ENCODE results near the gene ADNP2.

The ADNP2 gene

DNA sequence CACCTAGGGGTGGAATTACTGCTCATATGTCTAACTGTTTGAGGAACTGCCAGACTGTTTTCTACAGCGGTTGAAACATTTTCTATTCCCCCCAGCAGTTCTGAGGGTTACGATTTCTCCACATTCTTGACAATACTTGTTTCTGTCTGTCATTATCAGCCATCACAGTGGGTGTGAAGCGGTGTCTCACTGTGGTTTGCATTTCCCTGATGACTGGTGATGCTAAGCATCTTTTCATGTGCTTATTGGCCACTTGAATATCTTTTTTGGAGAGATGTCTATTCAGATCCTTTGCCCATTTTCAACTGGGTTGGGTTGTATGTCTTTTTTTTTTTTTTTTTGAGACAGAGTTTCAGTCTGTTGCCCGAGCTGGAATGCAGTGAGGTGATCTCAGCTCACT lies 63.0 kb downstream of the ADNP2 start:
- no peak for DNase-seq

DNA sequence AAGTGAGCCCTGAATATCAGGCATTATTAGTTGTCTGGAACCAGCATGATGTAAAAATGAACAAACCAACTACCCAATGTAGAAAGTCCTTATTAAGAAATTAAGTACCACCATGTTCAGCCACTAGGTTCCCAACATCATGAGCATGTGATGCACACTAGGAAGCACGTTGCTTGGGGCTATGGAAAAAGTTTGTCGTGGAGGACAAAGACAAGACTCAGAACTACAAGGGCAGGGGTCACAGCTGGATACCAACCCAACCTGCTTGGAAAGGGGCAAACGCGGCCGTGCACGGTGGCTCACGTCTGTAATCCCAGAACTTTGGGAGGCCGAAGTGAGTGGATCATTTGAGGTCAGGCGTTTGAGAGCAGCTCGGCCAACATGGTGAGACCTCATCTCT lies 64.0 kb downstream of the ADNP2 start:
- DNase-seq, result no peak

DNA sequence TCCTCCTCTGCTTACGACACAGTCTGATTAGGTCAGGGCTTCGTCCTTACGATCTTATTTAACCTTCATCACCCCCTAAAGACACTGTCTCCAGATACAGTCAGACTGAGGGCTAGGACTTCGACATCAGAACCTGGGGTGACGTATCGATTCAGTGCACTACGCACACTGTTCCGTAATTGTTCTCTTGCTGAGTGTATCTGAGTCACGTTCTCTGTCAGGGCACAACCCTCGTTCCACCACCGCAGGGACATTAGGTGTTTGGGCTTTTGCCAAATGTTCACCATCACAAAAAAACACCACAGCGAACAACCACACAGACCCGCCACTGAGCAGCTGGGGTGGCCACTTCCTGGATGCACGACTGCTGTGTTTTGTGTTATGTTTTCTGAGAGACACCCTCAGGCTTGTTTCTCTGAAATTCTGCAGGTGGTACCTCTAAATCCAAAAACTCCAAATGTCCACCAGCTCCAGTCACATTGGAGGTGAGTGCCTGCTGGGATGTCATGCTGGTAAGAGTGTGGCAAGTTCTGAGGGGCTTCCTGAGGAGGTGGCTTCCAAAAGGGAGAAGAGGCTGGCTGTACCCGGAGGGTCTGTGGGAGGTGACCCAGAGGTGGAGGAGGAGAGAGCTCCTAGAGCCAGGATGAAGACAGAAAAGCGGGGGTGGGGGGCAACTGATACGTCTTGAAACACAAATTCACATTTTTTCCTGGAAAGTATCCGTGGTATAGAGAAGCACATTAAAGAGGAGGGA lies 66.6 kb downstream of the ADNP2 start:
- no peak for DNase-seq

DNA sequence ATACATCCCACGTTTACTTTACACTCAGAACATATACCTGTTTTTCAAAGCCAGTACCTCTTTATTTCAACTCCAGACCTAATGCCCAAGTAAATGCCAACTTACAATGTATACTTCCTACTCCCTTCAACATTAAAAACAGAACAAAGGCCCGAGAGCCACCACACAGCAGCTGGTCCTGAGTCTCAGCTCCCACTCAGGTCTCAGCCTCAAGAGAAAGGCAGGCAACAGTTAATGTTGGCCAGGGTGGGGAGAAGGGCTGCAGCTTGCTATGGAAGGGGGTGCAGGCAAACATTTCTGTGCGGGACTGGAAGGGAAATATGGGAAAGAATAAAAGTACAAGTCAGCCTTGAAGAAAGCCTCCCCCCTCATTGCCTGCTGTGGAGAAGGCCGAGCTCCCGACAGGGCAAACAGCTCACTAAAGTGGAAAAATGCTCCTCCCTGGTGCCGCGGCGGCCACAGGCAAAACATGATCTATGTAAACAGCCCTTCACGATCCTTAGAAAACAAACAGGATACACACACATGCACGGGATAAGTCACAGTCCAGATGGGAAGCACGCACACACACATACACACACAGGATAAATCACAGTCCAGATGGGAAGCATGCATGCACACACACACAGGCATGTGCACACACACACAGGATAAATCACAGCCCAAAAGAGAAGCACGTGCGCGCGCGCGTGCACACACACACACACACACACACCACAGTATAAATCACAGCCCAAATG lies 67.4 kb downstream of the ADNP2 start:
- DNase-seq, result peak; percentile 56

DNA sequence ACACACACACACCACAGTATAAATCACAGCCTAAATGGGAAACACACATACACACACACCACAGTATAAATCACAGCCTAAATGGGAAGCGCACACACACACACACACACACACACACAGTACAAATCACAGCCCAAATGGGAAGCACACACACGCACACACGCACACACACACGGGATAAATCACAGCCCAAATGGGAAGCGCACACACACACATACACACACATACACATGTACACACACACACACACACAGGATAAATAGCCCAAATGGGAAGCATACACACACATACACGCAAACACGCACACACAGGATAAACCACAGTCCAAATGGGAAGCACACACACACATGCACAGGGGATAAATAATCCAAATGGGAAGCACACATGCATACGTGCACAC lies 68.1 kb downstream of the ADNP2 start:
- no peak for DNase-seq

DNA sequence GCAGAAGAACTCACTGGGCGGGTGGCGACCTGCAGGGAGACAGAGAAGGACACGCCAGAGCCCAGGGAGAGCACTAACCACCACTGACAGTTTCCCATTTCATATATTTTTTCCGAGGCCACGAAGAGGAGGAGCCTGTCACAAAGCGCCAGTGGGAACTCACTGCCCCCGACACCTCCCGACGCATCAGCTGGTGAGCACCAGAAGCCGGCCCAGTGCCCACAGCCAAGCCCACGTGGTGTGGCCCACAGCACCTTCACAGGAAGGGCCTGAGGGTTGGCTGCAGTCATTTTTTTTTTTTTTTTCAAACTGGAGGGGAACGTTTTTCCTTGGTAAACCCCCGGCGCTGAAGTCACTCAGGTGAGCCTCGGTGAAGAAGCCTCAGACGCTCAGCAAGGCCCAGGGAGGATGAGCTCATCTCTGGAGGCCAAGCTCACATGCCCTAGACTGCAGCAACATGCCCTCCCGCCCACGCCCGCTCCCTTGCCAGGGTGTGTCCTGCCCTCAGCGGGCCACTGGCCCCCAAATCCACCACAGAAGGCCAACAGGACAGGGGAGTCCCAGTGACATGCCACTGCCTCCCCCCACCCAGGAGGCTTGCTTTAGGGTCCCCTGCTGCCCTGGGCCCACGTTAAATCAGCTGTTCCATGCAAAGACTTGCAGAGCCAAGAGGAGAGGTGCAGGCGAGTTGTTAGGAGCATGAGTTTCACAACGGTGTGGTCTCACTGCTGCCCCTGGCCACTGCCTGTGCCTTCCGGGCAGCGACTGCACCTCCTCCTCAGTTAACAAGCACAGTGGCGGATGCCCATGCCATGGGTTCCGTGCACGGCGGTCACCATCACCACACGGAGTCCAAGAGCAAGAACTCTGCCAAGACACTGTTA lies 70.1 kb downstream of the ADNP2 start:
- DNase-seq, result no peak

DNA sequence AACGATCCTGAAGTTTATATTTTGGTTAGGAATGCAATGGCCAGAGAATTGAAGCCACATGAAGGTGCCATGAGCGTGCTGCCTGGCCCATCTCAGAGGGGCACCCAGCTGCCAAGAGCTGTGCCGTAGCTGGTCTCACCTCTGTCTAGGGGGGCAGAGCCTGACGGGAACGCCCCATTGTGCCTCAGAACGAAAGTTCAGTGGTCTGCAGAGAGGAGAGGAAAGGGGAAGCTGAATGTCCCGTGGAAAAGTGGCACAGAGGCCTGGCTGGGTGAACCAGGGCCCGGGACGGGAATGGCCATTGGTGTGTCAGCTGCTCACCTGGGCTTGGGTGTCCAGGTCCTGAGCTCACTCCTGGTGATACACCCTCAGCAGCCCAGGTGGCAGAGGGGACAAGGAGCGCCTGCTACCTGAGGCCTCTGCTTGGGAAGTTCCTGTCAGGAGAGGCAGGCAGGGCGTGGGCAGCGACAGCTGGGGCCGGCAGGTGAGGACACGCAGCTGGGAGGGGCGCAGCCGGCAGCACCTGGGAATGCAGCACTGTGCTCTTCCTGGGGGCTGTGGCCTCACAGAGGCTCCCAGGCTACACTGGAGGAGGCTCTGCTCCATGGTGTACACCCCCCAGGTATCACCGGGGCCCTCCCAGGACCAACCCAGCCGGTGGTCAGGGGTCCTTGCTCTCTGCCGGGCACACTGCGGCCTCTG lies 70.9 kb downstream of the ADNP2 start:
- no peak for DNase-seq

DNA sequence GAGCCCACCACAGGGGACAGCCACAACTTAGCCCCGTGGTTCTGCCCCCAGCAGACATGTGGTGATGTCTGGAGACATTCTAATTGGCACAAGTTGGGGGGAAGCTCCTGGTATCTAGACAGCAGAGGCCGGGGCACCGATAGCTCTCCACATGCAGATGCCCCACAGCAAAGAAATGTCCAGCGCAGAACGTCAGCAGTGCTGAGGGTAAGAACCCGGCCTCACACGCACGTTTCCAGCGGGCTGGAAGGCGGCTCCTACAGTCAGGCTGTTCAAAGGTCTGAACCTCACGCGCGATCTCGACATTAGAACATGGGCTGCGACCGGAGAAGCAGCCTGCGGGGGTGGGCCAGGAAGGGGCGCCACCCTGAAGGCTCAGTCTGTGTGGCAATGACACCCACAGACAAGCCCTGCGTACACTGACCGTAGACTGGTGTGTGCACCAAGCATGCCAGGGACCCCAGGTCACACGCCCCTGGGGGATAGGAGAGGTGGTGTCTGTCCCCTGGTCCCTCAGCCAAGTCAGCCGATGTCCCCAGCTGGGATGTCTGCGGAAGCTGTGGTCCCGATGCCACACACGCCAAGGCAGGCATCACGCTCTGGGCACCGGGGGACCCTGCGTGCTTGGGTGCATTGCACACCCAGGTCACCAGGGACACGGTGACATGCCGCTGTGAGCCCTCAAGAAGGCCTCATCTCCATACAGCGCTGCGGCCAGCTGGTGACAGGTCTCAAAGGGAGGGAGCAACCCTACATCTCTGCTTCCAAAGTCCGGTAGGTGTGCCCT lies 71.9 kb downstream of the ADNP2 start:
- DNase-seq, result no peak

DNA sequence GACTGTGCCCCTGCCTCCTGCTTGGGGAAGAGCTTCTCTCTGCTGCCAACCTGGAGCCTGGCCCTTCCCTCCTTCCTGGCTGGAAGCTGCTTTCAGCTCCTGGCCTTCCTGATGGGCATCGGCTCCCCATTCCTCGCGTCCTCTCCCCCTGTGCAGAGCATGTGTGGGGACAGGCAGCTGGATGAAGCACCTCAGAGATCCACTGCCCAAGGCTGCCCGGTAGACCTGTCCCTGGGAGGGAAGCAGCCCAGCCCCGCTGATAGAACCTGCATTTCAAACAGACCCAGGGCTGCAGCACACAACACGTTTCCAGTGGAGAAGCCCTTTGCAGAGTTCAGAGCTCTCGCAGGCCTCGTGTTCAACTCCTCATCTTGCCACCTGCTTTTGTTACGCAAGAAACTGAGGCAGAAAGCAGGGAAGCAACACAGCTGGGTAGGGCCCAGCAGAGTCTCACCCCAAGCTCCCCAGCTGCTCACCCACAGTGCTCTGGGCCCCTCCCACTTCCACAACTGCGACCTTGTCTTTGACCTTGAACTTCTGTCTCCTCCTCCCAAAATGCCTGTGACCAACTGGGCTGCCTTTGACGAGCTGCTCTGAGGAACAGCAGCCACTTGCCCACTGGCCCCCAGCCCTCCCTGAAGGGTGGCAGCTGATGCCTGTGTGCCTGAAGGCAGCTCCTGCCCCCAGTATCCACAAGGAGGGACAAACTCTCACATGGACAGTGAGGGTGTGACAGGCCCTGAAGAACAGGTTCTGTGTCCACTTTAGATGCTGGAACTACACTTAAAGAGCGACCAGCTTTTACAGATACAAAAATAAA lies 72.8 kb downstream of the ADNP2 start:
- DNase-seq, result no peak

DNA sequence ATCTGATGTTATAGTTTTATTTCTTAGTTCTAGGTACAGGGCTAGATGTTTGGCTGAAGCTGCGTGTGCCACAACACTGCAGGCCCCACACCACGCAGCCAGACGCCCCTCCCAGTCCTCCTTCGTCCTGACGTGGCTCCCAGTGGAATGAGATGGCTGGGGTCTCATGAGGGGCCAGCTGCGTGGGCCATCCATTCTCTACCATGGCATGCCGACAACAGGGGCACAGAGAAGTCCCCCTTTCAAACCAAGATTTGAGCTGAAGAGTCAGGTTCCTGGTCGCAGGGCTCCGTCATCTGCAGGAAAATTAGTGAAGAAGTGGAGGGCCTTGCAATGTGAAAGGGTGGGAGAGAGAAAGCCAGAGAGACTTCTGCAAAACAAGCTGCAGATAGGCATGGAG lies 73.8 kb downstream of the ADNP2 start:
- DNase-seq, result no peak

DNA sequence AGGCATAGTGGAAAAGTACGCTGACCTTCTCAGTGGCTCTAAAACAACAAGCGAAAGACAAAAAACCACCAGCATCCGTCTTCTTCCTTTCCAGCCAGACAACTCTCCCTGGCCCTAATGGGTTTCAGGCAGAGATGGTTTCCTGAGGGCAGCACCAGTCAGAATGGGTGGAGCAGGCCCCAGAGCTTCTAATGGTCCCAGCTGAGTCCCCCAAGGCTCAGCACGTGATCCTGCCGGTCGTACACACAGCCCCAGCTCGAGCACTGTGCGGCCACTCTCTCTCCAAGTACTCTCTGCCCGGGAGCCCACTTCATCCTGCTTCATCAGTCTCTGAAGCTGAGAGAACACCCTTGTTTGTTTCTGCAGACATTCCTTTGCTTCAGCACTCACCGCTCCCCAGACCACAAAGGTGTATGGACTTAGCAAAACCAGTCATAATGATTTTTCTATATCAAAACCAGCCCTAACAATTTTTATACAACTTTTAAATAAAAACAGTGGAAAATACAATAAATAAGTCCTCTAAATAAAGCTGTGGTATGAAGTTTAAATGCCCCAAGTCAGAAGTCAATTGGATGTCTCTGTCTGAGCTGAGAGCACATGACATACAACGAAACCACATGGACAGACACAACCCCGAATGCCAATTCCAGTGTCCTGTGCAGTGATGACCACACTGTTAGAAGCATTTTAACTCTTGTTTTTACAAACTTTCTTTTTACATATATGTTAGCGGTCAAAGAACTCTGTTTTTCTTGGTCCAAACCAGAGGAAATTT lies 74.4 kb downstream of the ADNP2 start:
- no peak for DNase-seq

DNA sequence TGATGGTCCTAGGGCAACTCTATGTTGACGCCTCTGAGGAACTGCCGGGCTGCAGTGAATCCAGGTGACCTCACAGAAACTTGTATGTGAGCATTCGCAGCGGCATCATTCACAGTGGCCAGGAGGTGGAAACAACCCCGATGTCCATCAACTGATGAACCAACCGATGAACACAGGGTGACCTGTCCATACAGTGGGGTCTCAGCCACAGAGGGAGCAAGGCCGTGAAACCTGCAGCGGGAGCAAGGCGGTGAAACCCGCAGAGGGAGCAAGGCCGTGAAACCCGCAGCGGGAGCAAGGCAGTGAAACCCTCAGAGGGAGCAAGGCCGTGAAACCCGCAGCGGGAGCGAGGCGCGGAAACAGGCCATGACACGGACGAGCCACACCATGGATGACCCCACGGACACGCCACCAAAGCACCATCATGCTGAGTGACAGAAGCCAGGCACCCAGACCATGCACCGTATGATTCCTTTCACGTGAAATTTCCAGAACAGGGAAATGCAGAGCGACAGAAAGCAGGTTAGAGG lies 75.2 kb downstream of the ADNP2 start:
- DNase-seq, result no peak

DNA sequence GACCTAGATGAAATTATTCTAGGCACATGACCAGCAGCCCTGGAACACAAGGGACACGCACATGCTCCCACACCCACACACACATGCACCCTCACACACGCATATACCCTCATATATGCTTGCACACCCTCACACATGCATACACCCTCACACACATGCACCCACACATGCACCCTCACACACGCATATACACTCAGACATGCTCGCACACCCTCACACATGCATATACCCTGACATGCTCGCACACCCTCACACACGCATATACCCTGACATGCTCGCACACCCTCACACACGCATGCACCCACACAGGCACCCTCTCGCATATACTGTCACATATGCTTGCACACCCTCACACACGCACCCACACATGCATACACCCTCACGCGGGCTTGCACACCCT lies 76.5 kb downstream of the ADNP2 start:
- no peak for DNase-seq

DNA sequence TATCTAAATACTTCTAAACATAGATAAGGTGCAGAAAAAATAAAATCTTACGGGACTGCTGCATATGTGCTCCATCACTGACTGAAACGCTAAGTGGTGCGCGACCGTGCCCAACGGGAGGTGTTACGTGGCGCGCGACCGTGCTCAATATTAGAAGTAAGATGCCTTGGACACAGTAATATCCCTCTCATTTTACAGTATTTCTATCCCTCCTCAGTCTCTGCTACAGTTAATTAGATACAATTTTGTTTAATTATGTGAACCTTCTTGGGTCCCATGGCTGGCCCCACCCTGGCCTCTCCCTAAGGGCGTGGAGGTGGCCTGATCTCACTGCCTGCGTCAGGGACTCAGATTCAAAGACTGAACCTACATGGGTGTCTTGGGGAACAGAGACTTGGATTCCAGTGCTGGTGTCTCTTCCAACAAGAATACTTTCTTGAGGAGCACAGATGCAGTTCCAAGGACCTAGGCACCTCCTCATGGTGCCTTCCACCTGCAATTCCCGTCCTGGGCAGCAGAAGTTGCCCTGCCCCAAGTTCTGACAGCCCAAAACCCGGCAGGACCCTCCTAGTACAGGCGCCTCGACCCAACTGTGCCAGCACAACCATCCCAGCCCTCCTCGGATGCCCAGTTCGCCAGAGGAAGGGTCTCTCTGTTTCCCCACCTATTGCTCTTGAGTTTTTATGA lies 79.0 kb downstream of the ADNP2 start:
- no peak for DNase-seq

DNA sequence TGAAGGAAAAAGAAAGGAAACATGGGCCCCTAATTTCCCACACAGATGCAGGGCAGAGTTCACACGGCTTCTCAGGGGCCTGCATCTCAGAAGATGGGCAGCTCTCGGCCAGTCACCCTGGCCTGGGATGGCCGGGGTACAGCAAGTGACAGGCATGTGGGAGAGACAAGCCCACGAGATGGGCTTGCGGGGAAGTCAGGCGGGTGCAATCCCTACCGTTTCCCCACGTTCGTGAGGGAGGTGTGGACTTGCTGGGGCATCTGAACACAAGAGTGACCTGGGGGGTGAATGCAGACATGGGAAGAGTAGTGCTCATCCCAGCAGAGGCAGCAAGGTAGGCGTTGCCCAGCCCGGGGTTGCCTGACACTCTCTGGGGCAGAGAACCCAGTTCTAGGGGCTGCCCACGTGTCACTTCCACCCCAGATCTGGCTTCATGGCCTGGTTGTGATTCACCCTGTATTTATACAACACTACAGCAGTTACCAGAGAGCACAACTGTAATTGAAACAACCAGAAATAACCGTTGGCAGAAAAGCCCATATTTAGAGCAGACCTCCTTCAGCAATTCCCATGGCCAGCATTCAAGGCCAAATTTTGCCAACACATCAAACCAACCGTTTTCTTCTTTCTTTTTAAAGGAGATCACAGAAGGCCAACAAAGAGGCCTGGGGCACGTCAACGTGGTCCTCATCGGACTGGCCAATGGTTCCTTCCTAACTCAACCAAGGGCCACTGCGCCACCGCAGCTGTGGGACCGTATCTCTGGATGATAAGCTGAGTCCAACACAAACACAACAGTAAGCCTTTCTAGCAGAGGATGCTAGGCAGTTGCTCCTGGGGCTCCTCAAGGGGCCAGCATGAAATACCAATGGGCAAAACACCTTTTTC lies 79.8 kb downstream of the ADNP2 start:
- no peak for DNase-seq

DNA sequence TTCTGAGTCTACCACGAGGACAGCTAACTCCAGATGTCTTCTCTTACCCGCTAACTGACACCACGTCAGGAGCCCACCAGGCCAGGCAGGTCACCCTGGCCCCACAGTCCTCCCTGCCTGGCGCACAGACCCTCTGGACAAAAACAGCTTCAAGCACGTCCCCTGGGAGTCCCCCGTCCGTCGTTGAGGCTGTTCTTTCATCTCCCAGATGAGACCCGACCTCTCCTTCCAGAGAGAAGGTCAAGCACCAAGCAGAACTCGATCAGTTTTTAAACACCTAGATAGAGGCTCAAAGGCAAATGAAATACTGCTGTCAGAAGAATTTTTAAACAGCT lies 80.4 kb downstream of the ADNP2 start:
- DNase-seq, result no peak
